ENCODE measurements around the gene CLDN16.

DNA sequence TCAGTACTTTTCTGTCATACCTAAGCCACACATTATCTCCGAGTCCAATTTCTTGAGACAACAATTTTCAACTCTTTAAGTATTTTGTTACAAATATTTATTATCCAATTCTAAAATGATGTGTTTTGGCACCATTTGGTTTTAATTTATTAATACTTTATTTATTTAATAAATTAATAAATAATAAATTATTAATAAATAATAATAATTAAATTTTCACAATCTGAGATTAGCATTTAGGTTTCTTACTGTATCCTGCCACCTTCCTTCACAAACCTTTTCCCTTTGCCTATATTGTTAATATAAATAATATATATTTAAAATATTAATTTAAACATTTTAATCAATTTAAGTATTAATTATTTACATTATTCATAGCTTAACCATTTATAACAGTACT is 37.9 kb downstream of the CLDN16 start:
- TF ChIP-seq CTCF (IDR thresholded peaks at IDR 0.05) (no peak), ZNF416 (CRISPR knock-in tag; IDR thresholded peaks at IDR 0.05) (no peak), NR3C1 (CRISPR knock-in tag; conservative IDR thresholded peaks at IDR 0.05; ENCODE audit: low read depth) (no peak), HMGA2 (CRISPR knock-in tag; IDR thresholded peaks at IDR 0.05) (peak; percentile 98)
- TF ChIP-seq, protein P1, sequence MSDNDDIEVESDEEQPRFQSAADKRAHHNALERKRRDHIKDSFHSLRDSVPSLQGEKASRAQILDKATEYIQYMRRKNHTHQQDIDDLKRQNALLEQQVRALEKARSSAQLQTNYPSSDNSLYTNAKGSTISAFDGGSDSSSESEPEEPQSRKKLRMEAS (CRISPR knock-in tag; IDR thresholded peaks at IDR 0.05): no peak
- TF ChIP-seq, protein P2, sequence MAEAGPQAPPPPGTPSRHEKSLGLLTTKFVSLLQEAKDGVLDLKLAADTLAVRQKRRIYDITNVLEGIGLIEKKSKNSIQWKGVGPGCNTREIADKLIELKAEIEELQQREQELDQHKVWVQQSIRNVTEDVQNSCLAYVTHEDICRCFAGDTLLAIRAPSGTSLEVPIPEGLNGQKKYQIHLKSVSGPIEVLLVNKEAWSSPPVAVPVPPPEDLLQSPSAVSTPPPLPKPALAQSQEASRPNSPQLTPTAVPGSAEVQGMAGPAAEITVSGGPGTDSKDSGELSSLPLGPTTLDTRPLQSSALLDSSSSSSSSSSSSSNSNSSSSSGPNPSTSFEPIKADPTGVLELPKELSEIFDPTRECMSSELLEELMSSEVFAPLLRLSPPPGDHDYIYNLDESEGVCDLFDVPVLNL (CRISPR knock-in tag; IDR thresholded peaks at IDR 0.05; ENCODE audit: borderline replicate concordance, low read depth): no peak

Measured in WTC11 (cell line).